GM12801 (cell line): ENCODE data around the gene BBC3.

Experiments used
- CTCF ChIP-seq: IDR thresholded peaks from one replicate; pipeline ENCODE4 v1.5.1; 2011; ENCODE audit warnings: control low read depth; ENCODE audit not compliant: insufficient read length; ENCODE audit errors: extremely low read depth

Gene BBC3

GRCh38 chr19:47187797-47188196, 43.2 kb downstream of the BBC3 start:
- no peak for TF ChIP-seq CTCF

- TF ChIP-seq CTCF, result no peak
Observed at GRCh38 chr19:47187335-47187655, 43.7 kb downstream of the BBC3 start.

- no peak for TF ChIP-seq CTCF
Observed at GRCh38 chr19:47186446-47187334, 44.3 kb downstream of the BBC3 start.

GRCh38 chr19:47183601-47184000, 47.4 kb downstream of the BBC3 start:
- TF ChIP-seq CTCF, result no peak

GRCh38 chr19:47179653-47180310, 51.2 kb downstream of the BBC3 start:
- TF ChIP-seq CTCF, result no peak

GRCh38 chr19:47176627-47177090, 54.3 kb downstream of the BBC3 start:
- no peak for TF ChIP-seq CTCF

- TF ChIP-seq CTCF, result no peak
Observed at GRCh38 chr19:47176071-47176626, 54.9 kb downstream of the BBC3 start.
